HG03442 (cell line): Measurements from ENCODE around the gene TNFRSF11A.

Source experiments
- ATAC-seq: cut with Tn5 transposase; IDR thresholded peaks from one replicate; pipeline ENCODE4 v1.9.1; 2021; ENCODE audit warnings: mild to moderate bottlenecking, moderate library complexity; ENCODE audit not compliant: unreplicated experiment

TNFRSF11A gene

GRCh38 chr18:62324181-62324828, 805 bp upstream of the TNFRSF11A start:
- ATAC-seq: no peak

- peak; percentile 18 for ATAC-seq
These were observed 916 bp downstream of the TNFRSF11A start for GRCh38 chr18:62325806-62326645.

- ATAC-seq: no peak
These were observed 1.7 kb downstream of the TNFRSF11A start for GRCh38 chr18:62326646-62327348.

- no peak for ATAC-seq
These were observed 2.9 kb downstream of the TNFRSF11A start for GRCh38 chr18:62327977-62328376.

GRCh38 chr18:62328586-62329525, 3.7 kb downstream of the TNFRSF11A start:
- ATAC-seq: no peak

GRCh38 chr18:62329691-62330454, 4.8 kb downstream of the TNFRSF11A start:
- no peak for ATAC-seq

- ATAC-seq: no peak
These were observed 5.5 kb downstream of the TNFRSF11A start for GRCh38 chr18:62330650-62331049.

GRCh38 chr18:62331581-62332356, 6.7 kb downstream of the TNFRSF11A start:
- ATAC-seq: no peak

- ATAC-seq: no peak
These were observed 7.3 kb downstream of the TNFRSF11A start for GRCh38 chr18:62332431-62332830.

- no peak for ATAC-seq
These were observed 8.0 kb downstream of the TNFRSF11A start for GRCh38 chr18:62332964-62333695.

GRCh38 chr18:62334120-62334519, 9.0 kb downstream of the TNFRSF11A start:
- no peak for ATAC-seq

- ATAC-seq: no peak
These were observed 10.4 kb downstream of the TNFRSF11A start for GRCh38 chr18:62335494-62335893.

- ATAC-seq: no peak
These were observed 11.5 kb downstream of the TNFRSF11A start for GRCh38 chr18:62336618-62337017.

GRCh38 chr18:62337336-62337735, 12.2 kb downstream of the TNFRSF11A start:
- ATAC-seq: no peak

GRCh38 chr18:62338446-62339105, 13.5 kb downstream of the TNFRSF11A start:
- no peak for ATAC-seq

- no peak for ATAC-seq
These were observed 14.2 kb downstream of the TNFRSF11A start for GRCh38 chr18:62339106-62339988.

- ATAC-seq: no peak
These were observed 15.9 kb downstream of the TNFRSF11A start for GRCh38 chr18:62340996-62341395.
